Tibial nerve (tissue), 3 donors: Measurements from ENCODE around the gene GXYLT2.

Source experiments
- CTCF ChIP-seq, 5 experiments: fragments of 200-600 bp in 3 of 5; fragments of 450-650 bp in 2 of 5; sonication (generic) in 3 of 5; IDR thresholded peaks; one replicate each; pipeline ENCODE4 v1.5.1; 2016 to 2019; ENCODE audit warnings: antibody characterized with exemption in 5 of 5, mild to moderate bottlenecking in 3 of 5, moderate library complexity in 2 of 5
- POLR2A ChIP-seq, 2 donors: fragments of 450-650 bp; IDR thresholded peaks; one replicate each; pipeline ENCODE4 v1.6.1; 2017; ENCODE audit warnings: antibody characterized with exemption in 2 of 2, mild to moderate bottlenecking in 2 of 2, moderate library complexity in 2 of 2

GRCh38 chr3:72899349-72899765 lies 11.5 kb downstream of the GXYLT2 start:
- TF ChIP-seq CTCF (IDR thresholded peaks at IDR 0.05): no peak
- no peak for TF ChIP-seq POLR2A (IDR thresholded peaks at IDR 0.05)
